WTC11 (cell line): ENCODE measurements around the gene EMX2. TPM values are rescaled to one million over a fixed set of nuclear protein-coding genes. Genes with fewer than 3 reads are reported as not detected.

Experiments
- ATAC-seq: fragments of 200-7000 bp; cut with Tn5 transposase; 2 replicates; pipeline ENCODE4 v1.10.0; 2021; ENCODE audit warnings: mild to moderate bottlenecking, moderate library complexity
- CTCF ChIA-PET: fragments of 300-600 bp; sonication (Branson Sonifier 250); formaldehyde crosslinking; loops from one replicate; lab custom pipeline; 2021; ENCODE audit warnings: antibody characterized with exemption; lab: Charles Lee
- POLR2A ChIA-PET: fragments of 350-600 bp; sonication (Branson Sonifier 250); formaldehyde crosslinking; loops from one replicate; lab custom pipeline; 2021; ENCODE audit warnings: antibody characterized with exemption; lab: Charles Lee
- DNase-seq: peaks from one replicate; pipeline ENCODE4 v3.0.0; 2021; ENCODE audit warnings: low spot score
- H3K27ac Mint-ChIP-seq: 2 replicates; pipeline ENCODE4 v1.8.0; 2021; ENCODE audit warnings: mixed read lengths
- H3K27me3 Mint-ChIP-seq: 2 replicates; pipeline ENCODE4 v1.8.0; 2021; ENCODE audit warnings: low read depth, mild to moderate bottlenecking, moderate library complexity, mixed read lengths
- H3K36me3 Mint-ChIP-seq: 2 replicates; pipeline ENCODE4 v1.8.0; 2021; ENCODE audit warnings: mixed read lengths
- H3K4me1 Mint-ChIP-seq: 2 replicates; pipeline ENCODE4 v1.8.0; 2022; ENCODE audit warnings: mixed read lengths
- H3K4me3 Mint-ChIP-seq: 2 replicates; pipeline ENCODE4 v1.8.0; 2021; ENCODE audit warnings: mild to moderate bottlenecking, moderate library complexity, mixed read lengths
- H3K9me3 Mint-ChIP-seq: 2 replicates; pipeline ENCODE4 v1.8.0; 2021; ENCODE audit warnings: mixed read lengths
- AFF4 ChIP-seq: sonication (generic); formaldehyde crosslinking; IDR thresholded peaks from 2 replicates; pipeline ENCODE4 v1.8.1; 2023; ENCODE audit warnings: mild to moderate bottlenecking, missing genetic modification reagents, borderline replicate concordance
- ATF1 ChIP-seq: sonication (generic); formaldehyde crosslinking; IDR thresholded peaks from 2 replicates; pipeline ENCODE4 v1.8.1; 2023; ENCODE audit warnings: mild to moderate bottlenecking, moderate library complexity, missing genetic modification reagents
- CREM ChIP-seq: sonication (generic); formaldehyde crosslinking; IDR thresholded peaks from 2 replicates; pipeline ENCODE4 v1.8.1; 2022; ENCODE audit warnings: mild to moderate bottlenecking, missing genetic modification reagents, moderate library complexity
- E2F1 ChIP-seq: sonication (generic); formaldehyde crosslinking; IDR thresholded peaks from 2 replicates; pipeline ENCODE4 v1.8.0; 2022; ENCODE audit warnings: mild to moderate bottlenecking, missing genetic modification reagents
- GABPB1 ChIP-seq: sonication (generic); formaldehyde crosslinking; IDR thresholded peaks from 2 replicates; pipeline ENCODE4 v1.8.1; 2023; ENCODE audit warnings: mild to moderate bottlenecking, missing genetic modification reagents
- IRF2 ChIP-seq: sonication (generic); formaldehyde crosslinking; IDR thresholded peaks from 2 replicates; pipeline ENCODE4 v1.8.0; 2022; ENCODE audit warnings: low read depth, missing genetic modification reagents, borderline replicate concordance
- MLX ChIP-seq: sonication (generic); formaldehyde crosslinking; IDR thresholded peaks from 2 replicates; pipeline ENCODE4 v1.8.1; 2023; ENCODE audit warnings: mild to moderate bottlenecking, missing genetic modification reagents, moderate library complexity
- PREB ChIP-seq: sonication (generic); formaldehyde crosslinking; IDR thresholded peaks from 2 replicates; pipeline ENCODE4 v1.8.1; 2022; ENCODE audit warnings: mild to moderate bottlenecking, missing genetic modification reagents, moderate library complexity, borderline replicate concordance
- SMAD4 ChIP-seq: sonication (generic); formaldehyde crosslinking; IDR thresholded peaks from 2 replicates; pipeline ENCODE4 v1.8.0; 2022; ENCODE audit warnings: mild to moderate bottlenecking, missing genetic modification reagents
- USF1 ChIP-seq: sonication (generic); formaldehyde crosslinking; IDR thresholded peaks from 2 replicates; pipeline ENCODE4 v1.8.0; 2022; ENCODE audit warnings: mild to moderate bottlenecking, missing genetic modification reagents
- ZNF219 ChIP-seq: sonication (generic); formaldehyde crosslinking; IDR thresholded peaks from 2 replicates; pipeline ENCODE4 v1.8.0; 2023; ENCODE audit warnings: missing genetic modification reagents, mild to moderate bottlenecking, borderline replicate concordance
- ZNF263 ChIP-seq: sonication (generic); formaldehyde crosslinking; IDR thresholded peaks from 2 replicates; pipeline ENCODE4 v1.8.1; 2022; ENCODE audit warnings: low read depth, mild to moderate bottlenecking, moderate library complexity, missing genetic modification reagents
- ZNF423 ChIP-seq: fragments of 250-450 bp; sonication (Bioruptor Pico); IDR thresholded peaks from 2 replicates; pipeline ENCODE4 v2.1.2; 2022; ENCODE audit warnings: mild to moderate bottlenecking, moderate library complexity
- total RNA-seq: library from RNA; stranded (reverse); gene quantifications from 3 replicates; pipeline ENCODE4 v1.2.3, GENCODE V29; 2021

The EMX2 gene
- total RNA-seq, 1 experiment from 2014 or later: not detected

GRCh38 chr10:117587036-117587435 lies 44.5 kb downstream of the EMX2 start (continued):
- TF ChIP-seq PREB: no peak
- no peak for TF ChIP-seq IRF2 (CRISPR knock-in tag)
- TF ChIP-seq MLX (CRISPR knock-in tag): no peak

GRCh38 chr10:117590101-117590875 lies 47.7 kb downstream of the EMX2 start:
- CTCF ChIA-PET: no interaction called here
- ATAC-seq: no peak

GRCh38 chr10:117591043-117591442 lies 48.5 kb downstream of the EMX2 start:
- Mint-ChIP-seq H3K36me3 (no peaks in the 10 kb centered on the region), H3K4me3 (no peak overlapping the region), H3K27ac (no peak overlapping the region), H3K9me3 (peaks cover 12% of the 10 kb centered on the region), H3K4me1 (no peaks in the 10 kb centered on the region), H3K27me3 (no peaks in the 10 kb centered on the region)
- ChIA-PET POLR2A (no interaction called here), CTCF (no interaction called here)
- no peak for DNase-seq
- no peak for TF ChIP-seq ZNF219 (CRISPR knock-in tag)
- TF ChIP-seq CREM (CRISPR knock-in tag): no peak
- ATAC-seq: no peak

More at GRCh38 chr10:117590101-117590875, 47.7 kb downstream of the EMX2 start:
- Mint-ChIP-seq H3K9me3 (peaks cover 19% of the 10 kb centered on the region), H3K36me3 (no peaks in the 10 kb centered on the region), H3K4me1 (no peaks in the 10 kb centered on the region), H3K27me3 (no peaks in the 10 kb centered on the region), H3K4me3 (no peak overlapping the region), H3K27ac (no peak overlapping the region)
- TF ChIP-seq ATF1 (CRISPR knock-in tag): no peak
- no peak for TF ChIP-seq AFF4 (CRISPR knock-in tag)
- no peak for TF ChIP-seq ZNF263
- no peak for TF ChIP-seq USF1
- TF ChIP-seq GABPB1 (CRISPR knock-in tag): no peak
- TF ChIP-seq E2F1 (CRISPR knock-in tag): no peak
- TF ChIP-seq ZNF423 (CRISPR knock-in tag): no peak
- TF ChIP-seq SMAD4 (CRISPR knock-in tag): no peak
- POLR2A ChIA-PET: no interaction called here
- no peak for DNase-seq
